Mammary epithelial cell (primary cell): ENCODE data around the gene SGIP1.

Experiments
- CTCF ChIP-seq, 2 donors: IDR thresholded peaks in 1 of 2; conservative IDR thresholded peaks in 1 of 2; 2 replicates each; pipeline ENCODE4 v1.5.1; 2011 to 2012; ENCODE audit warnings: inconsistent platforms in 2 of 2, low read length in 2 of 2, mild to moderate bottlenecking in 2 of 2, control low read depth in 1 of 2, low read depth in 1 of 2; ENCODE audit not compliant: insufficient read depth in 1 of 2; ENCODE audit errors: extremely low read depth in 1 of 2
- EZH2 ChIP-seq: IDR thresholded peaks from 2 replicates; pipeline ENCODE4 v1.6.1; 2012; ENCODE audit warnings: low read length, inconsistent platforms, borderline replicate concordance

- TF ChIP-seq CTCF (conservative IDR thresholded peaks at IDR 0.05 in 1 of 2, IDR thresholded peaks at IDR 0.05 in 1 of 2; ENCODE audit: extremely low read depth in 1 of 2, insufficient read depth in 1 of 2, low read depth in 1 of 2, low read length in 2 of 2): no peak
- no peak for TF ChIP-seq EZH2
These were observed 6.3 kb upstream of the SGIP1 start for GRCh38 chr1:66527686-66528085.
